ENCODE results near the gene INSIG2.
"Not testable (repeated sequence)": the region's sequence is repeated elsewhere in the genome, so short reads cannot be mapped to it uniquely, and the experiment has no call there.

Gene INSIG2

GRCh38 chr2:118061135-118061955, 26.9 kb upstream of the INSIG2 start:
- no peak for DNase-seq

GRCh38 chr2:118062048-118062447, 26.2 kb upstream of the INSIG2 start:
- DNase-seq = no peak

- no peak for DNase-seq
Measured at GRCh38 chr2:118062669-118063068, 25.6 kb upstream of the INSIG2 start.

GRCh38 chr2:118065015-118065706, 23.1 kb upstream of the INSIG2 start:
- DNase-seq = no peak

GRCh38 chr2:118065921-118066511, 22.3 kb upstream of the INSIG2 start:
- no peak for DNase-seq

- no peak for DNase-seq
Measured at GRCh38 chr2:118077636-118078247, 10.5 kb upstream of the INSIG2 start.

- DNase-seq = no peak
Measured at GRCh38 chr2:118078734-118079133, 9.5 kb upstream of the INSIG2 start.

GRCh38 chr2:118084491-118085089, 3.7 kb upstream of the INSIG2 start:
- DNase-seq = no peak

- no peak for DNase-seq
Measured at GRCh38 chr2:118085173-118086023, 2.9 kb upstream of the INSIG2 start.

- DNase-seq = no peak
Measured at GRCh38 chr2:118086024-118086633, 2.1 kb upstream of the INSIG2 start.

- peak; percentile 5 for DNase-seq
Measured at GRCh38 chr2:118089139-118089800, 999 bp downstream of the INSIG2 start.

GRCh38 chr2:118090387-118091139, 2.3 kb downstream of the INSIG2 start:
- DNase-seq = no peak

- DNase-seq = no peak
Measured at GRCh38 chr2:118091140-118091478, 2.8 kb downstream of the INSIG2 start.

GRCh38 chr2:118091631-118092030, 3.4 kb downstream of the INSIG2 start:
- no peak for DNase-seq

- not testable (repeated sequence) for DNase-seq
Measured at GRCh38 chr2:118094102-118094501, 5.8 kb downstream of the INSIG2 start.

GRCh38 chr2:118094503-118094902, 6.2 kb downstream of the INSIG2 start:
- DNase-seq = no peak

- no peak for DNase-seq
Measured at GRCh38 chr2:118095610-118096009, 7.3 kb downstream of the INSIG2 start.

- DNase-seq = no peak
Measured at GRCh38 chr2:118097657-118098056, 9.4 kb downstream of the INSIG2 start.

GRCh38 chr2:118098307-118099030, 10.2 kb downstream of the INSIG2 start:
- no peak for DNase-seq

Data from activated gamma-delta T cell treated with Interleukin-2 at 50 U/mL for 16 hours (primary cell).